HEK293T (cell line): Measurements from ENCODE around the gene ZMIZ1.

Source experiments
- CTCF ChIA-PET: fragments of 350-600 bp; formaldehyde crosslinking; extraction: SDS; loops from one replicate; lab custom pipeline; 2021; ENCODE audit warnings: antibody characterized with exemption, inconsistent platforms; lab: Yijun Ruan, JAX
- POLR2A ChIA-PET: fragments of 350-600 bp; formaldehyde crosslinking; extraction: SDS; loops from one replicate; lab custom pipeline; 2020; ENCODE audit warnings: antibody characterized with exemption, inconsistent platforms; lab: Yijun Ruan, JAX
- DNase-seq: peaks from one replicate; pipeline ENCODE4 v3.0.0; 2012; ENCODE audit warnings: mixed read lengths; ENCODE audit errors: extremely low spot score
- ARNT ChIP-seq: fragments of 450-650 bp; IDR thresholded peaks from 2 replicates; pipeline ENCODE4 v1.6.1; 2017; ENCODE audit warnings: mild to moderate bottlenecking
- BHLHE40 ChIP-seq: fragments of 450-650 bp; IDR thresholded peaks from 2 replicates; pipeline ENCODE4 v1.6.1; 2016; ENCODE audit warnings: mild to moderate bottlenecking, moderate library complexity, borderline replicate concordance
- CTBP1 ChIP-seq: fragments of 450-650 bp; IDR thresholded peaks from 2 replicates; pipeline ENCODE4 v1.6.1; 2016; ENCODE audit warnings: borderline replicate concordance
- ELF4 ChIP-seq: fragments of 450-650 bp; IDR thresholded peaks from 2 replicates; pipeline ENCODE4 v1.6.1; 2017; ENCODE audit warnings: antibody characterized with exemption
- FOXA1 ChIP-seq: fragments of 450-650 bp; IDR thresholded peaks from 2 replicates; pipeline ENCODE4 v1.6.1; 2016; ENCODE audit warnings: mild to moderate bottlenecking
- FOXK2 ChIP-seq: fragments of 450-650 bp; IDR thresholded peaks from 2 replicates; pipeline ENCODE4 v1.6.1; 2016; ENCODE audit warnings: mild to moderate bottlenecking
- FOXM1 ChIP-seq: fragments of 450-650 bp; IDR thresholded peaks from 2 replicates; pipeline ENCODE4 v1.6.1; 2017; ENCODE audit warnings: mild to moderate bottlenecking, borderline replicate concordance
- HDGF ChIP-seq: fragments of 450-650 bp; IDR thresholded peaks from 2 replicates; pipeline ENCODE4 v1.6.1; 2017; ENCODE audit warnings: antibody characterized with exemption, borderline replicate concordance
- L3MBTL2 ChIP-seq: fragments of 450-650 bp; conservative IDR thresholded peaks from 2 replicates; pipeline ENCODE4 v1.6.1; 2016; ENCODE audit warnings: mild to moderate bottlenecking
- LEF1 ChIP-seq: fragments of 450-650 bp; IDR thresholded peaks from 2 replicates; pipeline ENCODE4 v1.6.1; 2017; ENCODE audit warnings: mild to moderate bottlenecking, borderline replicate concordance
- NFRKB ChIP-seq: fragments of 450-650 bp; IDR thresholded peaks from 2 replicates; pipeline ENCODE4 v1.6.1; 2016; ENCODE audit warnings: mild to moderate bottlenecking, moderate library complexity
- PKNOX1 ChIP-seq: fragments of 450-650 bp; IDR thresholded peaks from 2 replicates; pipeline ENCODE4 v1.6.1; 2016
- SP1 ChIP-seq: fragments of 450-650 bp; IDR thresholded peaks from 2 replicates; pipeline ENCODE4 v1.6.1; 2017
- SUZ12 ChIP-seq: fragments of 450-650 bp; IDR thresholded peaks from 2 replicates; pipeline ENCODE4 v1.6.1; 2016; ENCODE audit warnings: mild to moderate bottlenecking
- TARDBP ChIP-seq: fragments of 450-650 bp; IDR thresholded peaks from 2 replicates; pipeline ENCODE4 v1.6.1; 2016
- ZNF384 ChIP-seq: fragments of 450-650 bp; IDR thresholded peaks from 2 replicates; pipeline ENCODE4 v1.6.1; 2016

ZMIZ1 gene

GRCh38 chr10:79310200-79310865 is 241.6 kb downstream of the ZMIZ1 start:
- DNase-seq = no peak
- TF ChIP-seq L3MBTL2 (no peak), CTBP1 (no peak), ZNF384 (no peak), ARNT (no peak), PKNOX1 (no peak), LEF1 (no peak), HDGF (no peak), FOXA1 (no peak), TARDBP (no peak), NFRKB (no peak), SUZ12 (no peak), BHLHE40 (no peak), FOXM1 (no peak), FOXK2 (no peak)
- ChIA-PET CTCF (no interaction called here), POLR2A (no interaction called here)

DNA sequence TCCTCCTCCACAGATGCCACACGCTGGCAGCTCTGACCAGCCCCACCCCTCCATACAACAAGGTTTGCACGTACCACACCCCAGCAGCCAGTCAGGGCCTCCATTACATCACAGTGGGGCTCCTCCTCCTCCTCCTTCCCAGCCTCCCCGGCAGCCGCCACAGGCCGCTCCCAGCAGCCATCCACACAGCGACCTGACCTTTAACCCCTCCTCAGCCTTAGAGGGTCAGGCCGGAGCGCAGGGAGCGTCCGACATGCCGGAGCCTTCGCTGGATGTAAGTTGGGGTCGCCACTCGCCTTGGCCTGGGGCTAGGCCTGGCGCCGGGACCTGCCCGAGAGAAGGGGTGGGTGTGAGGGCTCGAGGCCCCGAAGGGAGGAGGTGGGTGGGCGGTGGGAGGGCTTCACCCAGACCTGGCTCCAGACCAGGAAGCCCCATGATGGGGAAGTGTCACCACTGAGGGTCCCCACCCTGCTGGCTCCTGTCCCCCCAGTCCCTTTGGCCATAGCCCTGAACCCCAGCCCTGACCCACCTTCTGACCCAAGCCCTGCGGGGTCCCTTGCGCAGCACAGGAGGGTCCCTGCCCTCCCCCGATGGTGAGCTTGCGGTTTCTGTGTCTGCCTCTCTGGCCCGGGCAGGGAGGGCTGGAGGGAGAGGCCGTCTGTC is 242.3 kb downstream of the ZMIZ1 start:
- TF ChIP-seq HDGF = no peak
- CTCF ChIA-PET = no interaction called here
- POLR2A ChIA-PET = no interaction called here
- DNase-seq = no peak

DNA sequence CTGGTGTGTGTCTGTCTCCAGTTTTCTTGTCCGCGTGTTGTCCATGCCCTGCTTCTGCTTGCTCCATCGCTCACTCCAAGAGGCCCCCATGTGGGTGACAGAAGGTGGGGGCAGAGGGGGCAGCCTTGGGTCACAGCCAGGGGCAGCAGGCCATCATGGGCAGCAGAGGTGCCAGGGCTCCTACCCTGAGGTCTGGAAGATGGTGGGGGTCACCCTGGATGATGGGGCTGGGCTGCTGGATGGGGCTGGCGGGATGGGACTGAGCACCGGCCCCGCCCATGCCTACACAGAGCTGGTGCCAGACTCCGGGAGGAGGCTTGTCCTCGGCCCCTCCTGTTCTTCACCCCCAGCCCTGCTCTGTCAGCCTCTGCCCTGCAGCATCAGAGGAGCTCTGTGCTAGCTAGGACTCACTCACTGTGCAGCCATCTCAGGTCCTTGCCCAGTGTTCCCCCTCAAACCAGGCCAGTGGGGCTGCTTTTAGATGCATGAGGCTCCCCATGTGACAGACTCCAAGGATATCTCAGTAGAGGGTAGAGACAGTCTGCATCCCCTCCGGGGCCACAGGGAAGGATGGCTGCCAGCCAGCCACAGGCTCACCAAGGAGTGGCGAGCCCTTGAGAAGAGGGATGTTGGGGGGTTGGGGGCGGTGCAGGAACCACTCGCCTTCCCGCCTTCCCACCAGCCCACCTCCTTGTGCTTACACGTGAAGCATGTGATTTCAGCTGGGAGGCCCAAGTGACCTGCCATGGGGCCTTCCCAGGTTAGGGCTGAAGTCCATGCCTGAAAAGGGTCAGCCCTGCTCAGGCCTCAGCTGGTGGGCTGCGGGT is 243.0 kb downstream of the ZMIZ1 start:
- CTCF ChIA-PET = no interaction called here
- POLR2A ChIA-PET = no interaction called here
- DNase-seq = no peak
- TF ChIP-seq SUZ12 = no peak
- no peak for TF ChIP-seq FOXA1
- no peak for TF ChIP-seq NFRKB
- TF ChIP-seq ARNT = no peak
- TF ChIP-seq ELF4 = no peak
- TF ChIP-seq TARDBP = no peak
- no peak for TF ChIP-seq CTBP1
- TF ChIP-seq L3MBTL2 = no peak
- no peak for TF ChIP-seq FOXK2
- no peak for TF ChIP-seq LEF1

- ChIA-PET POLR2A (no interaction called here), CTCF (no interaction called here)
- TF ChIP-seq PKNOX1 (no peak), ZNF384 (no peak), BHLHE40 (no peak), SUZ12 (no peak), ARNT (no peak), L3MBTL2 (no peak), HDGF (no peak), SP1 (no peak), CTBP1 (no peak), LEF1 (no peak)
- DNase-seq = no peak
These were observed 243.9 kb downstream of the ZMIZ1 start for GRCh38 chr10:79312601-79313187.

- TF ChIP-seq NFRKB (no peak), LEF1 (no peak), TARDBP (no peak), BHLHE40 (no peak), ZNF384 (no peak), ARNT (no peak), FOXK2 (no peak), FOXM1 (no peak), SP1 (no peak), CTBP1 (no peak), HDGF (no peak), SUZ12 (no peak), ELF4 (no peak), PKNOX1 (no peak), L3MBTL2 (no peak), FOXA1 (no peak)
- POLR2A ChIA-PET = no interaction called here
- CTCF ChIA-PET = no interaction called here
- DNase-seq = no peak
These were observed 244.6 kb downstream of the ZMIZ1 start for GRCh38 chr10:79313320-79313719.
